ENCODE data around the gene MPHOSPH6. TPM values are rescaled to one million over a fixed set of nuclear protein-coding genes. Genes with fewer than 3 reads are reported as not detected.

Gene MPHOSPH6
- total and polyA plus RNA-seq, 2 of the 8 experiments (the other 6 are each of a cell fraction or from before 2014, with no cell fraction given), result 19.7 to 32.9 TPM

DNA sequence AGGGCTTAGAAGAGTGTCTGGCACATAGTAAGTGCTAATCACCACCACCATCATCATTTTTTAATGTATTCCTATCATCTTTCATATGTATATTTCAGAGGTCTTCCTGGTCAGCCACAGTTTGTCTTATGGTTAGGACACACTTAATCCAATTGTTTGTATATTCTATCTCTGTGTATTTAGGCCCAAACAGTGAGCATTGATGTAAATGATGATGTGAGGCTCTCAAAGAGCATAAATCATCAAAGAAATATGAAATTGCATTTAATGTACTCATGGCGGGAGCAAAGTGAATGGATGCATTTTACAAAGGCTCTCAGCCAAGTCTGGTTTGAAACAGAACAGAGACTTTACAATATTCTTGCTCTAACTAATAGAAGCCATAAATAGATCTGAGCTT is 24.1 kb upstream of the MPHOSPH6 start:
- Histone ChIP-seq H4K8ac (ENCODE audit: extremely low read depth, insufficient read depth, low read length) (no peak overlapping the region), H3K23me2 (ENCODE audit: low read depth, low read length) (no peaks in the 10 kb centered on the region), H3K4me1 (replicated peaks in 1 of 4; ENCODE audit: control insufficient read depth in 3 of 4, insufficient read depth in 4 of 4, low read length in 3 of 4) (no peaks in the 10 kb centered on the region), H2AFZ (ENCODE audit: low read length) (no peak overlapping the region), H3K27ac (ENCODE audit: low read depth, low read length) (no peak overlapping the region), H2AK5ac (ENCODE audit: low read depth, low read length) (no peak overlapping the region), H3K79me2 (ENCODE audit: control insufficient read depth in 1 of 2, insufficient read depth in 2 of 2, low read length in 2 of 2) (no peaks in the 10 kb centered on the region), H3K23ac (ENCODE audit: insufficient read length) (no peak overlapping the region), H2BK12ac (ENCODE audit: low read depth, low read length) (no peak overlapping the region), H2BK120ac (replicated peaks; ENCODE audit: low read depth, low read length) (no peak overlapping the region), H2BK20ac (ENCODE audit: low read length) (no peak overlapping the region), H3K56ac (replicated peaks; ENCODE audit: insufficient read length, low read depth, low read length) (no peak overlapping the region), H3K4me3 (ENCODE audit: extremely low read depth in 1 of 4, insufficient read depth in 2 of 4, low read depth in 3 of 4, low read length in 4 of 4) (no peak overlapping the region), H3K27me3 (replicated peaks in 1 of 4; ENCODE audit: control insufficient read depth in 3 of 4, extremely low read depth in 1 of 4, insufficient read depth in 3 of 4, low read length in 3 of 4) (no peaks in the 10 kb centered on the region), H3K36me3 (ENCODE audit: control insufficient read depth in 2 of 4, insufficient read depth in 4 of 4, low read length in 3 of 4) (no peaks in the 10 kb centered on the region), H3K9me3 (ENCODE audit: insufficient read depth in 2 of 2, low read depth in 1 of 2, low read length in 1 of 2) (no peaks in the 10 kb centered on the region), H3K18ac (ENCODE audit: extremely low read depth, low read length) (no peak overlapping the region), H4K91ac (replicated peaks; ENCODE audit: insufficient read length, low read length) (no peak overlapping the region), H3K14ac (ENCODE audit: insufficient read length) (no peak overlapping the region), H3K79me1 (ENCODE audit: low read depth, low read length) (no peaks in the 10 kb centered on the region), H3K4ac (replicated peaks; ENCODE audit: insufficient read length, low read depth, low read length) (no peak overlapping the region), H3K9ac (replicated peaks in 1 of 4; ENCODE audit: extremely low read depth in 1 of 4, low read depth in 3 of 4, low read length in 3 of 4) (no peak overlapping the region), H3K4me2 (ENCODE audit: insufficient read depth in 1 of 2, low read depth in 2 of 2, low read length in 2 of 2) (no peak overlapping the region), H2BK5ac (ENCODE audit: low read depth, low read length) (no peak overlapping the region), H2BK15ac (ENCODE audit: low read length) (no peak overlapping the region), H4K20me1 (replicated peaks in 1 of 2; ENCODE audit: control insufficient read depth in 1 of 2, insufficient read depth in 2 of 2, low read length in 2 of 2) (no peaks in the 10 kb centered on the region), H4K5ac (ENCODE audit: insufficient read length, low read depth, low read length) (no peak overlapping the region)
- TF ChIP-seq PHF8 (conservative IDR thresholded peaks at IDR 0.05; ENCODE audit: low read depth, low read length) (no peak), NRF1 (IDR thresholded peaks at IDR 0.05; ENCODE audit: low read depth, low read length) (no peak), KDM5A (IDR thresholded peaks at IDR 0.05; ENCODE audit: low read length) (no peak), GTF2F1 (IDR thresholded peaks at IDR 0.05; ENCODE audit: borderline replicate concordance, low read depth, low read length) (no peak), BACH1 (IDR thresholded peaks at IDR 0.05; ENCODE audit: low read length) (no peak), MAX (IDR thresholded peaks at IDR 0.05) (no peak), TAF7 (optimal IDR thresholded peaks at IDR 0.05; ENCODE audit: borderline replicate concordance, low read depth, low read length) (no peak), RXRA (IDR thresholded peaks at IDR 0.05; ENCODE audit: insufficient read depth, low read depth, low read length) (no peak), NANOG (IDR thresholded peaks at IDR 0.05; ENCODE audit: insufficient read depth, low read depth, low read length, poor library complexity, severe bottlenecking) (no peak), CREB1 (IDR thresholded peaks at IDR 0.05) (no peak)
- ChIA-PET POLR2A (ENCODE audit: partially characterized antibody) (no interaction called here), CTCF (ENCODE audit: partially characterized antibody) (interaction anchor here (1.9 kb wide), 1 partner anchor 36 kb away, joined by 7 read pairs; no protein-coding TSS in a partner anchor)
- 88% methylated on average over 1 of the region's 1 CpG; no CpG with 5 or more reads in 1 of the 2 experiments for WGBS, 2 experiments (ENCODE audit: extremely low coverage in 1 of 2, insufficient coverage in 1 of 2, insufficient read length in 1 of 2, insufficient replicate concordance in 2 of 2, low coverage in 1 of 2, low lambda C conversion rate in 2 of 2, missing lambda C conversion rate in 1 of 2)
- no peak for FAIRE-seq
- no peak for DNase-seq (ENCODE audit: low read depth in 1 of 2, low spot score in 2 of 2)

Data from H1 (cell line).